PC-3 (cell line): ENCODE measurements around the gene KCNK3. TPM values are rescaled to one million over a fixed set of nuclear protein-coding genes. Genes with fewer than 3 reads are reported as not detected.
A peak's percentile ranks its signal among the peaks of the same experiment; 100 is the strongest.

Experiments
- ATAC-seq: fragments of 200-7000 bp; cut with Tn5 transposase; 2 replicates; pipeline ENCODE4 v1.9.1; 2020; ENCODE audit warnings: mild to moderate bottlenecking, moderate library complexity
- BruUV-seq: library from RNA; stranded (reverse); fragments of 400-500 nt; replicated peaks from 2 replicates; lab custom pipeline; 2021; lab: Mats Ljungman, UMichigan
- CTCF ChIA-PET: fragments of 300-600 bp; sonication (Branson Sonifier 250); formaldehyde crosslinking; loops from one replicate; lab custom pipeline; 2022; ENCODE audit warnings: antibody characterized with exemption; lab: Charles Lee
- POLR2A ChIA-PET: fragments of 300-600 bp; sonication (Branson Sonifier 250); formaldehyde crosslinking; loops from one replicate; lab custom pipeline; 2022; ENCODE audit warnings: antibody characterized with exemption; ENCODE audit not compliant: unreplicated experiment; lab: Charles Lee
- DNase-seq: peaks from one replicate; pipeline ENCODE4 v3.0.0-alpha.2; 2015
- H2AFZ ChIP-seq: fragments of 300-600 bp; sonication (generic); 2 replicates; pipeline ENCODE4 v1.6.0; 2016; ENCODE audit warnings: antibody characterized with exemption, low read length
- H3F3A ChIP-seq: fragments of 300-600 bp; sonication (generic); one replicate; pipeline ENCODE4 v1.6.0; 2017; ENCODE audit warnings: antibody characterized with exemption, low read length, control low read depth, mild to moderate bottlenecking; ENCODE audit not compliant: unreplicated experiment
- H3K27ac ChIP-seq: fragments of 300-600 bp; sonication (generic); 2 replicates; pipeline ENCODE4 v1.5.1; 2016; ENCODE audit warnings: mild to moderate bottlenecking, low read length
- H3K27me3 ChIP-seq: fragments of 300-600 bp; sonication (generic); 2 replicates; pipeline ENCODE4 v1.6.1; 2016; ENCODE audit warnings: low read length, mixed read lengths
- H3K36me3 ChIP-seq: fragments of 300-600 bp; sonication (generic); 2 replicates; pipeline ENCODE4 v1.6.1; 2016; ENCODE audit warnings: low read depth, mixed run types, low read length, mixed read lengths
- H3K4me1 ChIP-seq: fragments of 300-600 bp; sonication (generic); 2 replicates; pipeline ENCODE4 v1.5.1; 2016; ENCODE audit warnings: low read length; ENCODE audit not compliant: insufficient read depth
- H3K4me2 ChIP-seq: fragments of 300-600 bp; sonication (generic); 2 replicates; pipeline ENCODE4 v1.6.0; 2016; ENCODE audit warnings: low read length
- H3K4me3 ChIP-seq: fragments of 300-600 bp; sonication (generic); 2 replicates; pipeline ENCODE4 v1.5.1; 2016; ENCODE audit warnings: mild to moderate bottlenecking, low read length, mixed read lengths
- H3K79me2 ChIP-seq: fragments of 300-600 bp; sonication (generic); 2 replicates; pipeline ENCODE4 v1.6.1; 2017; ENCODE audit warnings: low read length, mixed read lengths
- H3K9ac ChIP-seq: fragments of 300-600 bp; sonication (generic); 2 replicates; pipeline ENCODE4 v1.6.0; 2016; ENCODE audit warnings: mild to moderate bottlenecking, low read length
- H3K9me2 ChIP-seq: fragments of 300-600 bp; sonication (generic); replicated peaks from 2 replicates; pipeline ENCODE4 v1.6.1; 2016; ENCODE audit warnings: mixed run types, low read length, mixed read lengths
- H3K9me3 ChIP-seq: fragments of 300-600 bp; sonication (generic); 2 replicates; pipeline ENCODE4 v1.6.1; 2016; ENCODE audit warnings: low read length, mixed read lengths
- H4K20me1 ChIP-seq: fragments of 300-600 bp; sonication (generic); 2 replicates; pipeline ENCODE4 v1.6.1; 2016; ENCODE audit warnings: low read length, mixed read lengths
- EZH2 ChIP-seq: fragments of 300-600 bp; sonication (generic); IDR thresholded peaks from one replicate; pipeline ENCODE4 v1.6.1; 2017; ENCODE audit warnings: antibody characterized with exemption, mild to moderate bottlenecking, low read length; ENCODE audit not compliant: unreplicated experiment
- EZH2phosphoT487 ChIP-seq: fragments of 300-600 bp; sonication (generic); IDR thresholded peaks from 2 replicates; pipeline ENCODE4 v1.6.1; 2018; ENCODE audit warnings: mild to moderate bottlenecking, antibody characterized with exemption, low read length, borderline replicate concordance
- intact Hi-C: fragments of 100-400 bp; cut with micrococcal nuclease; formaldehyde crosslinking; loops from 2 replicates; pipeline ENCODE4 v1.9.0; 2023
- total RNA-seq: library from RNA; depleted of rRNA; stranded (reverse); fragments of >200 nt; gene quantifications from 2 replicates; pipeline ENCODE4 v1.2.3, GENCODE V29; 2014
- TF ChIP-seq, protein P1 (sequence below): fragments of 300-600 bp; sonication (generic); conservative IDR thresholded peaks from 2 replicates; pipeline ENCODE4 v1.5.1; 2017; ENCODE audit warnings: antibody characterized with exemption, low read depth, mild to moderate bottlenecking, low read length

KCNK3 gene
- total RNA-seq, 1 experiment from 2014 or later: 0.04 TPM

DNA sequence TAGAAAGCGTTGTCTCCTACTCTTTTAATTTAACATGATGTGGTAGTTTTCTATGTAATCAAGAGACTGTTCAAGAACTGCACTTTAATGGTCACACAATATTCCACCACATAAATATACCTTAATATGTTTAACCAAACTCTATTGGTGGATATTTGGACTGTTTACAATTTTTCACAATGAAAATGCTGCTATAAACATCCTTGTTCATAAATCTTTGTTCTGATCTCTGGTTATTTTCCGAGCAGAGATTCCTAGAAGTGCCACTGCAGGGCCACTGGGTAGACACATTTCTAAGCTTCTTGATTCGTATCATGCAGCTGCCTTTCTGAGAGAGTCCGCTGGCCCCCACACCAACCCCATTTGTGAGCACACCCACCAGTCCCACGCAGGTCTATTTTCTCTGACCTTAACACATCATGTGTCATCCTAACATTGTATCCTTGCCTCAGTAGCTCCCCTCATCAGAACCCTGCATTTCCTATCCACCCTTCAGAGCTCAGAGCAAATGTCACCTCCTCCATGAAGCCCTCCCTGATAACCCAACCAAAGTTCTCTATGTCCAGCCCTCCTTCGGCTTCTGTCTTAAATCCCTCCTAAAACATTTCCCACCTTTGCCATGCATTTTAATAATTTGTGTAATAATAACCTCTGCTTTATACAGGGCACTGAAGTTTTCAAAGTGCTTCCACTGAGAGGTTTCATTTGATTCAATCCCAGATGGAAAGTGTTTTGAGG is 26.6 kb downstream of the KCNK3 start:
- CTCF ChIA-PET: no interaction called here
- no peaks in the 10 kb centered on the region for H3K9me2 ChIP-seq
- no peak for DNase-seq
- POLR2A ChIA-PET: no interaction called here
- no peak overlapping the region for H2AFZ ChIP-seq
- TF ChIP-seq EZH2 (no peak), EZH2phosphoT487 (no peak)
- TF ChIP-seq, protein P1, sequence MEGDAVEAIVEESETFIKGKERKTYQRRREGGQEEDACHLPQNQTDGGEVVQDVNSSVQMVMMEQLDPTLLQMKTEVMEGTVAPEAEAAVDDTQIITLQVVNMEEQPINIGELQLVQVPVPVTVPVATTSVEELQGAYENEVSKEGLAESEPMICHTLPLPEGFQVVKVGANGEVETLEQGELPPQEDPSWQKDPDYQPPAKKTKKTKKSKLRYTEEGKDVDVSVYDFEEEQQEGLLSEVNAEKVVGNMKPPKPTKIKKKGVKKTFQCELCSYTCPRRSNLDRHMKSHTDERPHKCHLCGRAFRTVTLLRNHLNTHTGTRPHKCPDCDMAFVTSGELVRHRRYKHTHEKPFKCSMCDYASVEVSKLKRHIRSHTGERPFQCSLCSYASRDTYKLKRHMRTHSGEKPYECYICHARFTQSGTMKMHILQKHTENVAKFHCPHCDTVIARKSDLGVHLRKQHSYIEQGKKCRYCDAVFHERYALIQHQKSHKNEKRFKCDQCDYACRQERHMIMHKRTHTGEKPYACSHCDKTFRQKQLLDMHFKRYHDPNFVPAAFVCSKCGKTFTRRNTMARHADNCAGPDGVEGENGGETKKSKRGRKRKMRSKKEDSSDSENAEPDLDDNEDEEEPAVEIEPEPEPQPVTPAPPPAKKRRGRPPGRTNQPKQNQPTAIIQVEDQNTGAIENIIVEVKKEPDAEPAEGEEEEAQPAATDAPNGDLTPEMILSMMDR: no peak
- H3K36me3 ChIP-seq: no peaks in the 10 kb centered on the region
- intact Hi-C loops: no loop called here
- no peaks in the 10 kb centered on the region for H3F3A ChIP-seq
- H3K9me3 ChIP-seq: no peaks in the 10 kb centered on the region
- no peaks in the 10 kb centered on the region for H4K20me1 ChIP-seq
- ATAC-seq: no peak
- no peak overlapping the region for H3K4me3 ChIP-seq
- no peaks in the 10 kb centered on the region for H3K79me2 ChIP-seq
- no peak overlapping the region for H3K4me2 ChIP-seq
- no TSS peak for BruUV-seq
- no peak overlapping the region for H3K27ac ChIP-seq
- H3K4me1 ChIP-seq: peaks cover 26% of the 10 kb centered on the region
- no peaks in the 10 kb centered on the region for H3K27me3 ChIP-seq
- H3K9ac ChIP-seq: no peak overlapping the region

DNA sequence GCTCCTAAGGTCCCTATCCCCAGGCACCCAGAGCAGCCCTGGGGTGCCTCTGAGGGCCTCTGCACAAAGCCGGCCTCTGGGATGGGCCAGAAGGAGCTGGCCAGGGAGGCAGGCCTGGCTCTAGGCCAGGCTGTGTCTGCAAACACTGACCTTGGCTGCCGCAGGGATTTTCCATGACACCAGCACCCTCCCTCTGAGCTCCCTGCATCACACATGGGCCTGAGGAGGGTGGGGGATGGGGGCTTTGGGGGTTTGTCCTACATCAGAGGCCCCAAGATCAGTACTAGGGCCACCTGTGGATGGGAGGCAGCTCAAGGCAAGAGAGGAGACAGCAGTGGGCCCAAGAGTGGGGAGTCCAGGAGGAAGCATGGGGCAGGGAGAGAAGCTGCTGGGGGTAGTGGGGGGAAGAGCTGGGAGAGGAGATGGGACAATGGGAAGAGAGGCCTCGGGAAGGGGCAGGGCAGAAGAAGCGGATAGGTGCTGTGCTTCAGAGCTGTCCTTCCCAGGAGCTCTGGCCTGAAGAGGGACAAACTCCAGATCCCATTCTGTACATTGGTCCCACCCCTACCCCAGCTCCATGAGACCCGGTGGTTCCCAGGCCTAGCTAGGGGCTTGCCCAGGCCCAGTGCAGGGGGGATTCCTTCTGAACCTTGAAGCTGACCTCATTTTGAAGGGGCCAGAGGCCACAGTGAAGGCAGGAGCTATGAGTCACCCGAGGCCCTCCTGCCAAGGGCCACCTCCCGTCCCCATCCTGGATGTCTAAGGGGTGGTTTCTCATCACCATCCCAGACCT is 28.0 kb downstream of the KCNK3 start:
- Histone ChIP-seq H3K4me1 (peaks cover 34% of the 10 kb centered on the region), H3K36me3 (no peaks in the 10 kb centered on the region), H3K9me2 (no peaks in the 10 kb centered on the region), H3K4me2 (no peak overlapping the region), H3K4me3 (no peak overlapping the region), H3F3A (no peaks in the 10 kb centered on the region), H4K20me1 (no peaks in the 10 kb centered on the region), H3K27ac (no peak overlapping the region), H3K27me3 (no peaks in the 10 kb centered on the region), H3K9ac (no peak overlapping the region), H3K9me3 (no peaks in the 10 kb centered on the region), H3K79me2 (no peaks in the 10 kb centered on the region), H2AFZ (no peak overlapping the region)
- ATAC-seq (no peak), DNase-seq (peak; percentile 12)
- intact Hi-C loops: no loop called here
- TF ChIP-seq EZH2 (no peak), EZH2phosphoT487 (no peak)
- TF ChIP-seq, protein P1: no peak
- ChIA-PET POLR2A (no interaction called here), CTCF (no interaction called here)
- no TSS peak for BruUV-seq
